H1 (cell line): ENCODE measurements around the gene NDC80. TPM values are rescaled to one million over a fixed set of nuclear protein-coding genes. Genes with fewer than 3 reads are reported as not detected.

Experiments used
- BACH1 ChIP-seq: IDR thresholded peaks from 2 replicates; pipeline ENCODE4 v1.6.1; 2012; ENCODE audit warnings: low read length, improper control_type of control experiment
- BCL11A ChIP-seq, 2 experiments: IDR thresholded peaks; one replicate each; pipeline ENCODE4 v1.6.1; 2011; ENCODE audit warnings: low read depth in 2 of 2, low read length in 2 of 2, mild to moderate bottlenecking in 2 of 2
- CBX5 ChIP-seq: fragments of 300-800, 300-1000 bp; sonication (generic); IDR thresholded peaks from 2 replicates; pipeline ENCODE4 v1.7.1; 2016; ENCODE audit warnings: antibody characterized with exemption, low read length, low read depth
- CEBPB ChIP-seq: IDR thresholded peaks from 2 replicates; pipeline ENCODE4 v1.6.1; 2012; ENCODE audit warnings: low read depth, low read length
- CHD1 ChIP-seq: IDR thresholded peaks from 2 replicates; pipeline ENCODE4 v1.6.1; 2012; ENCODE audit warnings: low read depth, low read length, improper control_type of control experiment
- CREB1 ChIP-seq: IDR thresholded peaks from 2 replicates; pipeline ENCODE4 v1.6.1; 2012; ENCODE audit warnings: inconsistent platforms
- CTBP2 ChIP-seq: IDR thresholded peaks from 2 replicates; pipeline ENCODE4 v1.7.0; 2011; ENCODE audit warnings: borderline replicate concordance, mild to moderate bottlenecking, moderate library complexity, mixed read lengths, low read length; ENCODE audit not compliant: insufficient read depth, insufficient read length
- JUN ChIP-seq: IDR thresholded peaks from 2 replicates; pipeline ENCODE4 v1.6.1; 2011; ENCODE audit warnings: low read depth, mild to moderate bottlenecking, improper control_type of control experiment, low read length
- JUND ChIP-seq: IDR thresholded peaks from 2 replicates; pipeline ENCODE4 v1.6.1; 2011; ENCODE audit warnings: mild to moderate bottlenecking, improper control_type of control experiment, low read length
- KDM1A ChIP-seq: fragments of 200-600, 300-600 bp; sonication (generic); IDR thresholded peaks from 2 replicates; pipeline ENCODE4 v1.7.1; 2016; ENCODE audit warnings: mild to moderate bottlenecking, low read length, borderline replicate concordance
- KDM4A ChIP-seq: IDR thresholded peaks from one replicate; pipeline ENCODE4 v1.7.1; 2012; ENCODE audit warnings: low read depth, mild to moderate bottlenecking, moderate library complexity, low read length, inconsistent platforms; ENCODE audit not compliant: severe bottlenecking
- MAFK ChIP-seq: IDR thresholded peaks from 2 replicates; pipeline ENCODE4 v1.6.1; 2012; ENCODE audit warnings: low read depth, mild to moderate bottlenecking, improper control_type of control experiment, low read length
- PHF8 ChIP-seq: fragments of 200-600 bp; sonication (generic); conservative IDR thresholded peaks from 2 replicates; pipeline ENCODE4 v1.7.1; 2012; ENCODE audit warnings: low read depth, mild to moderate bottlenecking, inconsistent platforms, low read length, moderate library complexity
- RNF2 ChIP-seq: fragments of 200-900, 300-1000 bp; sonication (generic); IDR thresholded peaks from 2 replicates; pipeline ENCODE4 v1.7.1; 2016; ENCODE audit warnings: borderline replicate concordance, low read depth, mild to moderate bottlenecking, antibody characterized with exemption, low read length; ENCODE audit not compliant: poor library complexity, severe bottlenecking; ENCODE audit errors: missing control alignments
- SAP30 ChIP-seq: fragments of 300-600 bp; sonication (generic); IDR thresholded peaks from 2 replicates; pipeline ENCODE4 v1.7.1; 2012; ENCODE audit warnings: low read length, moderate library complexity, mild to moderate bottlenecking, inconsistent platforms; ENCODE audit not compliant: insufficient read depth, insufficient replicate concordance
- SP2 ChIP-seq: IDR thresholded peaks from 2 replicates; pipeline ENCODE4 v1.6.1; 2012; ENCODE audit warnings: mild to moderate bottlenecking, low read length, inconsistent platforms
- SUZ12 ChIP-seq: fragments of 200-600 bp; sonication (generic); IDR thresholded peaks from 2 replicates; pipeline ENCODE4 v1.6.1; 2012; ENCODE audit warnings: mild to moderate bottlenecking, inconsistent platforms, low read length, moderate library complexity, mixed read lengths
- TBP ChIP-seq: IDR thresholded peaks from 2 replicates; pipeline ENCODE4 v1.6.1; 2011; ENCODE audit warnings: low read depth, low read length, improper control_type of control experiment
- USF2 ChIP-seq: IDR thresholded peaks from 2 replicates; pipeline ENCODE4 v1.6.1; 2011; ENCODE audit warnings: low read length, improper control_type of control experiment
- polyA plus RNA-seq, 7 experiments: library from polyadenylated mRNA; depleted of rRNA in 3 of 7; stranded (reverse) in 5 of 7; unstranded in 2 of 7; fragments of >200 nt in 5 of 7; fragments of 200-250 nt in 2 of 7; gene quantifications; 1 replicate in 5 of 7; 2 replicates in 1 of 7; 4 replicates in 1 of 7; pipeline versions ENCODE4 v1.2.1 to v1.2.3, GENCODE V29; 2011 to 2013; ENCODE audit warnings: missing spikeins in 2 of 7, mixed read lengths in 2 of 7
- total RNA-seq: library from RNA; stranded (reverse); fragmentation: NEBNext Ultra II Directional; extraction: Animal tissue kit (Norgen Biotek cat#: 25700); gene quantifications from 2 replicates; pipeline ENCODE4 v1.2.1, GENCODE V29; 2021
- TF ChIP-seq, protein P1 (sequence below): IDR thresholded peaks from 2 replicates; pipeline ENCODE4 v1.6.1; 2012; ENCODE audit warnings: inconsistent platforms
- TF ChIP-seq, protein P2 (sequence below): IDR thresholded peaks from 2 replicates; pipeline ENCODE4 v1.6.1; 2012; ENCODE audit warnings: inconsistent platforms

Gene NDC80
- total and polyA plus RNA-seq, 2 of the 8 experiments (the other 6 are each of a cell fraction or from before 2014, with no cell fraction given): 11.0 to 45.0 TPM

DNA sequence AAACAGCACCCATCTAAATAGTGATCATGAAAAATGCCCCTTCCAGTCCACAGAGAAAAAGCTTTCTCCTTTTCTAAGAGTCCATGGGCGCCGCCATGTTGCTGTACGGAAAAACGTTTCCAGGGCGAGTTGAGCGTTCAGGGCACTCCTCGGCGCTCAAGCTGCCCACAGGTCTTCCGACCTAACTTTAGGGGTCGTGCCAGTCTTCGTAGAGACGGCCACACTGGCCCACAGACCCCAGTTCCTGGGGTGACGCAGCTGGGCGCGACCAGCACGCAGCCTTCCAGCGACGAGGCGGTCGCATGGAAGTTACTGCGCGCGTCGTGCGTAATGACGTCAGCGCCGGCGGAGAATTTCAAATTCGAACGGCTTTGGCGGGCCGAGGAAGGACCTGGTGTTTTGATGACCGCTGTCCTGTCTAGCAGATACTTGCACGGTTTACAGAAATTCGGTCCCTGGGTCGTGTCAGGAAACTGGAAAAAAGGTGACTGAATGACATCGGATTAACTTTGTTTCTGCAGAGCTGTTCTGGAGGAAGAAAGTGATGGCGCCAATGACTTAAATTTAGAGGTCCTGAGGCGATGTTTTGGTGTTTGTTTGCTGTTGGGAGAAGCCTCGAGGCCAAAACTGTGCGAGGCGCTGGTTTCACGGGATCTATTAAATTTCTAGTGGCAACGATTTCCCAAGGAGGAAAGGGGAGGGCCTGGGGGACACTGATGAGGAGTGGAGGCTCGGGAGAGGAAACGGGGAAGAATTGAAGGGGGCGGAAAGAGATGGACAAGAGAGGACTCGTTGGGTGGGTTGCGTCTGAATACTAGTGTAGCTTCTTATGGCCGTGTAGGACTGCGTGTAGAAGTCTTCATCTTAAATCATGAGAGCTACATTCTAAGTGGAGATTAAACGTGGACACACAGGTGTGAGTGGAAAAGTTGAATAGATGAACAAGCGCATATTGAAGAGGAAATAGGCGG lies at the start of gene NDC80, which contains the start of gene METTL4 (continued):
- TF ChIP-seq CHD1 (no peak), BACH1 (no peak), SAP30 (peak; percentile 78), JUND (peak; percentile 76; the same call in 1 of the 2 replicates), MAFK (no peak), SUZ12 (no peak), KDM1A (no peak), CTBP2 (no peak), BCL11A (IDR thresholded peaks at IDR 0.05; ENCODE audit: low read depth in 2 of 2, low read length in 2 of 2) (no peak), SP2 (no peak), RNF2 (no peak), CREB1 (peak; percentile 100), USF2 (peak; percentile 31; the same call in 1 of the 2 replicates), JUN (peak; percentile 26; the same call in 1 of the 2 replicates), TBP (peak; percentile 70), PHF8 (peak; percentile 77), CEBPB (no peak), KDM4A (peak; percentile 100), CBX5 (no peak)
- TF ChIP-seq, protein P1, sequence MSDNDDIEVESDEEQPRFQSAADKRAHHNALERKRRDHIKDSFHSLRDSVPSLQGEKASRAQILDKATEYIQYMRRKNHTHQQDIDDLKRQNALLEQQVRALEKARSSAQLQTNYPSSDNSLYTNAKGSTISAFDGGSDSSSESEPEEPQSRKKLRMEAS: peak; percentile 77
- TF ChIP-seq, protein P2, sequence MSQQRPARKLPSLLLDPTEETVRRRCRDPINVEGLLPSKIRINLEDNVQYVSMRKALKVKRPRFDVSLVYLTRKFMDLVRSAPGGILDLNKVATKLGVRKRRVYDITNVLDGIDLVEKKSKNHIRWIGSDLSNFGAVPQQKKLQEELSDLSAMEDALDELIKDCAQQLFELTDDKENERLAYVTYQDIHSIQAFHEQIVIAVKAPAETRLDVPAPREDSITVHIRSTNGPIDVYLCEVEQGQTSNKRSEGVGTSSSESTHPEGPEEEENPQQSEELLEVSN: peak; percentile 51; the same call in 1 of the 2 replicates
